ENCODE results near the gene SLC28A2. TPM values are rescaled to one million over a fixed set of nuclear protein-coding genes. Genes with fewer than 3 reads are reported as not detected.

SLC28A2 gene
- total and polyA plus RNA-seq, 9 of the 15 experiments (the other 6 are each of a cell fraction or from before 2014, with no cell fraction given), result 0.03 to 0.04 TPM; not detected in 7

- no peak for FAIRE-seq
- in situ Hi-C loops (cut with MboI), result no loop called here
- H3K9me3 ChIP-seq (replicated peaks; ENCODE audit: control insufficient read depth, insufficient read depth, low read depth, low read length), result no peaks in the 10 kb centered on the region
- H2AFZ ChIP-seq (ENCODE audit: low read depth, low read length), result no peak overlapping the region
- ATAC-seq, result no peak
- no peak for DNase-seq (ENCODE audit: extremely low read depth in 1 of 4, low spot score in 3 of 4)
- ChIA-PET CTCF (ENCODE audit: low intra/inter-chr PET ratio) (no interaction called here), POLR2A (interaction anchor here (0.6 to 1.1 kb wide), 2 partner anchors 27 to 40 kb away, joined by 3 read pairs; no protein-coding TSS in a partner anchor)
- no peaks in the 10 kb centered on the region for H3K9me1 ChIP-seq (ENCODE audit: control insufficient read depth, insufficient read depth, low read length)
- H3K36me3 ChIP-seq (ENCODE audit: control insufficient read depth, insufficient read depth, low read length), result no peaks in the 10 kb centered on the region
- 0% methylated on average over 1 of the region's 2 CpGs for WGBS (ENCODE audit: insufficient coverage, low coverage, missing lambda C conversion rate)
- H3K79me2 ChIP-seq (ENCODE audit: control insufficient read depth, insufficient read depth, low read length), result no peaks in the 10 kb centered on the region
- H3K27ac ChIP-seq (ENCODE audit: extremely low read depth, low read depth, low read length), result no peak overlapping the region
- H3K27me3 ChIP-seq (ENCODE audit: control insufficient read depth in 2 of 2, insufficient read depth in 2 of 2, low read length in 2 of 2), result peaks cover 3 to 4% of the 10 kb centered on the region in 2 experiments; a peak in 2 of 5 replicates
- BruUV-seq (replicated peaks), result no TSS peak
- H3K4me1 ChIP-seq (replicated peaks in 1 of 2; ENCODE audit: control insufficient read depth in 2 of 2, insufficient read depth in 2 of 2, low read length in 2 of 2), result no peaks in the 10 kb centered on the region
- no peaks in the 10 kb centered on the region for H4K20me1 ChIP-seq (replicated peaks; ENCODE audit: control insufficient read depth, insufficient read depth, low read length)
- intact Hi-C loops (cut with micrococcal nuclease), result no loop called here
- no peak overlapping the region for H3K4me3 ChIP-seq
- no peak for TF ChIP-seq ZFPM2 (CRISPR knock-in tag; IDR thresholded peaks at IDR 0.05)
- no peak for TF ChIP-seq ZNF23 (CRISPR knock-in tag; IDR thresholded peaks at IDR 0.05)
- no peak for TF ChIP-seq E2F4 (CRISPR knock-in tag; IDR thresholded peaks at IDR 0.05; ENCODE audit: low read depth)
- no peak for TF ChIP-seq BRD4 (IDR thresholded peaks at IDR 0.05)
- no peak overlapping the region for H3K9ac ChIP-seq (ENCODE audit: insufficient read depth in 1 of 2, low read depth in 2 of 2, low read length in 2 of 2)
- no peak overlapping the region for H3K4me2 ChIP-seq (ENCODE audit: insufficient read depth, low read length)
These were observed 35.4 kb downstream of the SLC28A2 start for GRCh38 chr15:45287390-45287956.

- intact Hi-C loops (cut with micrococcal nuclease), result no loop called here
- in situ Hi-C loops (cut with MboI), result no loop called here
- no peaks in the 10 kb centered on the region for H3K36me3 ChIP-seq (ENCODE audit: control insufficient read depth, insufficient read depth, low read length)
- H4K20me1 ChIP-seq (replicated peaks; ENCODE audit: control insufficient read depth, insufficient read depth, low read length), result no peaks in the 10 kb centered on the region
- no peak overlapping the region for H3K27ac ChIP-seq (ENCODE audit: extremely low read depth, low read depth, low read length)
- no peak overlapping the region for H2AFZ ChIP-seq (ENCODE audit: low read depth, low read length)
- ATAC-seq, result no peak
- no peaks in the 10 kb centered on the region for H3K9me1 ChIP-seq (ENCODE audit: control insufficient read depth, insufficient read depth, low read length)
- no peak for DNase-seq (ENCODE audit: extremely low read depth in 1 of 4, low spot score in 3 of 4)
- H3K4me2 ChIP-seq (ENCODE audit: insufficient read depth, low read length), result no peak overlapping the region
- H3K27me3 ChIP-seq (ENCODE audit: control insufficient read depth in 2 of 2, insufficient read depth in 2 of 2, low read length in 2 of 2), result peaks cover 3 to 4% of the 10 kb centered on the region in 2 experiments; a peak in 2 of 5 replicates
- POLR2A ChIA-PET, result interaction anchor here (1.0 kb wide), 1 partner anchor 10 kb away, joined by 3 read pairs; no protein-coding TSS in a partner anchor
- no peak overlapping the region for H3K4me3 ChIP-seq
- FAIRE-seq, result no peak
- no peaks in the 10 kb centered on the region for H3K79me2 ChIP-seq (ENCODE audit: control insufficient read depth, insufficient read depth, low read length)
- no peaks in the 10 kb centered on the region for H3K9me3 ChIP-seq (replicated peaks; ENCODE audit: control insufficient read depth, insufficient read depth, low read depth, low read length)
- no peaks in the 10 kb centered on the region for H3K4me1 ChIP-seq (replicated peaks in 1 of 2; ENCODE audit: control insufficient read depth in 2 of 2, insufficient read depth in 2 of 2, low read length in 2 of 2)
- CTCF ChIA-PET (ENCODE audit: low intra/inter-chr PET ratio), result no interaction called here
- 0% methylated on average over 6 of the region's 6 CpGs for WGBS (ENCODE audit: insufficient coverage, low coverage, missing lambda C conversion rate)
- H3K9ac ChIP-seq (ENCODE audit: insufficient read depth in 1 of 2, low read depth in 2 of 2, low read length in 2 of 2), result no peak overlapping the region
- no TSS peak for BruUV-seq (replicated peaks)
- no peak for TF ChIP-seq THRB (CRISPR knock-in tag; conservative IDR thresholded peaks at IDR 0.05)
- no peak for TF ChIP-seq ZNF551 (CRISPR knock-in tag; IDR thresholded peaks at IDR 0.05)
- no peak for TF ChIP-seq HBP1 (CRISPR knock-in tag; IDR thresholded peaks at IDR 0.05)
- TF ChIP-seq ZNF395 (CRISPR knock-in tag; IDR thresholded peaks at IDR 0.05), result no peak
These were observed 36.9 kb downstream of the SLC28A2 start for GRCh38 chr15:45288947-45289346.
